GM23248 (cell line): ENCODE data around the gene ZNF546. TPM values are rescaled to one million over a fixed set of nuclear protein-coding genes. Genes with fewer than 3 reads are reported as not detected.

Source experiments
- DNase-seq: peaks from one replicate; pipeline ENCODE4 v3.0.0-alpha.2; 2015
- H2AFZ ChIP-seq: fragments of 200-600 bp; sonication (generic); 2 replicates; pipeline ENCODE4 v1.6.1; 2016; ENCODE audit warnings: antibody characterized with exemption
- H3F3A ChIP-seq: fragments of 200-600 bp; sonication (generic); 2 replicates; pipeline ENCODE4 v1.6.1; 2016; ENCODE audit warnings: mild to moderate bottlenecking, antibody characterized with exemption, mixed run types; ENCODE audit not compliant: insufficient read depth
- H3K27ac ChIP-seq: fragments of 200-600 bp; sonication (generic); 2 replicates; pipeline ENCODE4 v1.5.1; 2016; ENCODE audit warnings: mild to moderate bottlenecking
- H3K27me3 ChIP-seq: fragments of 200-600 bp; sonication (generic); replicated peaks from 2 replicates; pipeline ENCODE4 v1.6.1; 2016; ENCODE audit warnings: mild to moderate bottlenecking; ENCODE audit not compliant: insufficient read depth
- H3K36me3 ChIP-seq: fragments of 200-600 bp; sonication (generic); 2 replicates; pipeline ENCODE4 v1.6.1; 2016; ENCODE audit warnings: low read depth, mild to moderate bottlenecking
- H3K4me1 ChIP-seq: fragments of 200-600 bp; sonication (generic); 2 replicates; pipeline ENCODE4 v1.6.1; 2016; ENCODE audit warnings: mild to moderate bottlenecking; ENCODE audit not compliant: insufficient read depth
- H3K4me2 ChIP-seq: fragments of 200-600 bp; sonication (generic); one replicate; pipeline ENCODE4 v1.6.1; 2016; ENCODE audit warnings: mild to moderate bottlenecking; ENCODE audit not compliant: unreplicated experiment
- H3K4me3 ChIP-seq: fragments of 200-600 bp; sonication (generic); 2 replicates; pipeline ENCODE4 v1.5.1; 2016; ENCODE audit warnings: mild to moderate bottlenecking
- H3K79me2 ChIP-seq: fragments of 200-600 bp; sonication (generic); 2 replicates; pipeline ENCODE4 v1.6.1; 2016; ENCODE audit warnings: mild to moderate bottlenecking; ENCODE audit not compliant: insufficient read depth
- H3K9ac ChIP-seq: fragments of 200-600 bp; sonication (generic); 2 replicates; pipeline ENCODE4 v1.6.1; 2016; ENCODE audit warnings: mild to moderate bottlenecking
- H3K9me2 ChIP-seq: fragments of 200-600 bp; sonication (generic); 2 replicates; pipeline ENCODE4 v1.6.1; 2016; ENCODE audit warnings: mixed run types, mild to moderate bottlenecking, moderate library complexity; ENCODE audit not compliant: insufficient read depth
- H3K9me3 ChIP-seq: fragments of 200-600 bp; sonication (generic); one replicate; pipeline ENCODE4 v1.6.1; 2017; ENCODE audit warnings: low read depth
- H4K20me1 ChIP-seq: fragments of 200-600 bp; sonication (generic); 2 replicates; pipeline ENCODE4 v1.6.0; 2016; ENCODE audit not compliant: insufficient read depth
- EZH2 ChIP-seq: fragments of 200-600 bp; sonication (generic); IDR thresholded peaks from 2 replicates; pipeline ENCODE4 v1.6.1; 2018; ENCODE audit warnings: antibody characterized with exemption, mild to moderate bottlenecking; ENCODE audit not compliant: insufficient read depth, poor library complexity, severe bottlenecking
- EZH2phosphoT487 ChIP-seq: fragments of 200-600 bp; sonication (generic); IDR thresholded peaks from 2 replicates; pipeline ENCODE4 v1.6.1; 2018; ENCODE audit warnings: antibody characterized with exemption, moderate library complexity, mild to moderate bottlenecking, low read depth; ENCODE audit not compliant: insufficient read depth
- WGBS, 2 experiments: methylation state at CpG; one replicate each; pipeline ENCODE4 v1.1.6; 2015 to 2017; ENCODE audit warnings: low lambda C conversion rate in 2 of 2, low coverage in 1 of 2; ENCODE audit errors: missing lambda C conversion rate in 2 of 2; 5-methylcytosine and 5-hydroxymethylcytosine counted together
- in situ Hi-C: fragments of 300-500 bp; cut with MboI; formaldehyde crosslinking; loops from 2 replicates; pipeline ENCODE4 v1.15.0; 2020
- polyA plus RNA-seq: library from polyadenylated mRNA; unstranded; fragments of >200 nt; fragmentation: Nextera tagmentation; extraction: Ambion mirVana; gene quantifications from 2 replicates; pipeline ENCODE4 v1.2.1, GENCODE V29; 2016
- total RNA-seq: library from RNA; depleted of rRNA; stranded (reverse); fragments of >200 nt; shearing (Covaris generic); gene quantifications from 2 replicates; pipeline ENCODE4 v1.2.3, GENCODE V29; 2014

ZNF546 gene
- total and polyA plus RNA-seq, 2 experiments from 2014 or later, result 2.1 to 6.1 TPM

DNA sequence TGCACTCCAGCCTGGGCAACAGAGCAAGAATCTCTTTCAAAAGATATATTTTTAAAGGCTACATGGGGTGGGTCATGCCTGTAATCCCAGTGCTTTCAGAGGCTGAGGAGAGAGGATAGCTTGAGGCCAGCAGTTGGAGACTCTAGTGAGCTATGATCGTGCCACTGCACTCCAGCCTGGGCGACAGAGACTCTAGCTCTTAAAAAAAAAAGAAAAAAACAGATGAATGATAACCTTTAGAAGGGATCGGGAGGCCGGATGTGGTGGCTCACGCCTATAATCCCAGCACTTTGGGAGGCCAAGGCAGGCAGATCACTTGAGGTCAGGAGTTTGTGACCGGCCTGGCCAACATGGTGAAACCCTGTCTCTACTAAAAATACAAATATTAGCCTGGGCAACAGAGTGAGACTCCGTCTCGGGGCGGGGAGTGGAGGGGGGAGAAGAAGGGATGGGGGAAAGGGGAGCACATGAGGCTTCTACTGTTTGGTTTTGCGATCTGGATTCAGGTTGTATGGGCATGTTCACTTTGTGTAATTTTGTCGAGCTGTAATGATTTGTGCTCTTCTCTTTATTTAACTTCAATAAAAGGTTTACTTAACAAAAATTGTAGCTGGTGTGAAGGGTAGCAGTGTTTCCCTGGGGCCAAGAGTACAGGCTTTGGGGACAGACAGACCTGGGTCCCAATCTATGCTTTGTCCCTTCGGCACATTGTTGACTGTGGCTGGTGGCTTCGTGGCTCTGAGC, 27.0 kb upstream of the ZNF546 start:
- Histone ChIP-seq H3K4me1 (peaks cover 13% of the 10 kb centered on the region; the same call in 1 of the 2 replicates), H3K4me3 (peak overlapping the region; percentile 97), H3K36me3 (peaks cover 18% of the 10 kb centered on the region; the same call in 1 of the 2 replicates), H3K27ac (peak overlapping the region; percentile 90), H3K27me3 (no peaks in the 10 kb centered on the region), H4K20me1 (no peaks in the 10 kb centered on the region), H3K9me3 (no peaks in the 10 kb centered on the region), H3F3A (no peaks in the 10 kb centered on the region), H3K4me2 (peak overlapping the region; percentile 87), H2AFZ (peak overlapping the region; percentile 97), H3K9ac (peak overlapping the region; percentile 96), H3K79me2 (peaks cover 49% of the 10 kb centered on the region), H3K9me2 (no peaks in the 10 kb centered on the region)
- in situ Hi-C loops, result no loop called here
- 70 to 71% methylated on average over 13 of the region's 13 CpGs for WGBS, 2 experiments
- TF ChIP-seq EZH2 (no peak), EZH2phosphoT487 (no peak)
- no peak for DNase-seq

- peak overlapping the region; percentile 90 for H3K27ac ChIP-seq
Observed at GRCh38 chr19:39970425-39970674, 26.5 kb upstream of the ZNF546 start.

DNA sequence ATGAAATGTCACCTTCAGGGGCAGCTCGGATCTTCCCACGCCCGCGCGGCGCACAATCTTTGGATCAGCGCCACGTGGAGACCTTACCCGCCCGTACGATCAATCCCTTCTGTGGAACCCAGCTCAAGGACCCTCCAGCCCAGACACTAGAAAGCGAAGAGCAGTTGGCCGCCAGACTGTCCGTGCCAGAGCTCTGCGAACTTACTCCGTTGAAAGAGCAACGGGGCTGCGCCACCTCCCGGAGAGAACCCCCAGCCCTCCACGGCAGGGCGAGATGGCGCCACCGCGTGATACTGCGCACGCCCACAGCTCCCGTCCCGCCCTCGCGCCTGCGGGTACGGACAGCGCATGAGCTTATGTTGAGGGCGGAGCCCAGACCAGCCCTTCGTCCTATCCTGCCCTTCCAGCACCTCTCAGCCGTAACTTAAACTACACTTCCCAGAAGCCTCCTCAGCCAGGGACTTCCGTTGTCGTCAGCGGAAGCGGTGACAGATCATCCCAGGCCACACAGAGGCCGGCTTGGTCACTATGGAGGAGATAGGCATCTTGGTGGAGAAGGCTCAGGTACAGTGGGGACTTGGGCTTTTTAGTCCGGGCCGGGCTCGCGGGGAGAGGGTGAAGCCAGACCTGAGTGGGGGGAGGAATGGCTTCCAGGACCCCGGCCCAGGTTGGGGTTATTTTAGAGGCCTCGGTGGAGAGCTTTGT, 26.0 kb upstream of the ZNF546 start, which contains the start of gene PSMC4:
TSS of gene PSMC4 (plus strand) at position 491 of the 705 bp plus-strand sequence. CDS start at position 529, 38 bp downstream.
- Histone ChIP-seq H3K4me3 (peak within 1 kb of the TSS; percentile 97), H3K9me2 (no peaks in the 10 kb centered on the region), H3K27ac (peak within 1 kb of the TSS; percentile 90), H3K4me1 (peaks cover 13% of the 10 kb centered on the region; the same call in 1 of the 2 replicates), H3K79me2 (peaks cover 59% of the 10 kb centered on the region), H4K20me1 (no peaks in the 10 kb centered on the region), H3K4me2 (peak within 1 kb of the TSS; percentile 87), H2AFZ (peak within 1 kb of the TSS; percentile 97), H3K9me3 (no peaks in the 10 kb centered on the region), H3K36me3 (peaks cover 27% of the 10 kb centered on the region), H3K9ac (peak within 1 kb of the TSS; percentile 96), H3K27me3 (no peaks in the 10 kb centered on the region), H3F3A (no peaks in the 10 kb centered on the region)
- 1 to 2% methylated on average over 38 to 45 of the region's 47 CpGs for WGBS, 2 experiments
- TF ChIP-seq EZH2phosphoT487 (no peak), EZH2 (no peak)
- DNase-seq, result peak; percentile 100
- in situ Hi-C loops, result no loop called here

More at GRCh38 chr19:39970425-39970674, 26.5 kb upstream of the ZNF546 start:
- DNase-seq, result no peak
- Histone ChIP-seq H3K9me3 (no peaks in the 10 kb centered on the region), H3K79me2 (peaks cover 54% of the 10 kb centered on the region), H3K4me3 (peak overlapping the region; percentile 97), H3K9me2 (no peaks in the 10 kb centered on the region), H3K36me3 (peaks cover 22% of the 10 kb centered on the region), H3K27me3 (no peaks in the 10 kb centered on the region), H3F3A (no peaks in the 10 kb centered on the region), H4K20me1 (no peaks in the 10 kb centered on the region), H2AFZ (peak overlapping the region; percentile 97), H3K4me2 (peak overlapping the region; percentile 87), H3K9ac (peak overlapping the region; percentile 96), H3K4me1 (peaks cover 13% of the 10 kb centered on the region; the same call in 1 of the 2 replicates)
- in situ Hi-C loops, result no loop called here
- 0 to 1% methylated on average over 11 of the region's 11 CpGs for WGBS, 2 experiments
- TF ChIP-seq EZH2phosphoT487 (no peak), EZH2 (no peak)

GRCh38 chr19:39971380-39972035, 25.4 kb upstream of the ZNF546 start:
- peak overlapping the region; percentile 97 for H3K4me3 ChIP-seq
- TF ChIP-seq EZH2 (no peak), EZH2phosphoT487 (no peak)
- peak overlapping the region; percentile 96 for H3K9ac ChIP-seq
- peak overlapping the region; percentile 90 for H3K27ac ChIP-seq
- peak; percentile 51 for DNase-seq
- peaks cover 13% of the 10 kb centered on the region; the same call in 1 of the 2 replicates for H3K4me1 ChIP-seq
- H3K79me2 ChIP-seq, result peaks cover 59% of the 10 kb centered on the region
- no peaks in the 10 kb centered on the region for H4K20me1 ChIP-seq
- H2AFZ ChIP-seq, result peak overlapping the region; percentile 88
- no peaks in the 10 kb centered on the region for H3K9me3 ChIP-seq
- peak overlapping the region; percentile 86 for H3K4me2 ChIP-seq
- in situ Hi-C loops, result no loop called here
- H3K36me3 ChIP-seq, result peaks cover 27% of the 10 kb centered on the region
- H3K27me3 ChIP-seq, result no peaks in the 10 kb centered on the region
- no peaks in the 10 kb centered on the region for H3K9me2 ChIP-seq
- WGBS, 2 experiments, result 2% methylated on average over 21 of the region's 21 CpGs
- H3F3A ChIP-seq, result no peaks in the 10 kb centered on the region
